ENCODE results near the gene PCED1B. TPM values are rescaled to one million over a fixed set of nuclear protein-coding genes. Genes with fewer than 3 reads are reported as not detected.

Gene PCED1B
- total RNA-seq, 1 donor from 2014 or later: 0.41 TPM

DNA sequence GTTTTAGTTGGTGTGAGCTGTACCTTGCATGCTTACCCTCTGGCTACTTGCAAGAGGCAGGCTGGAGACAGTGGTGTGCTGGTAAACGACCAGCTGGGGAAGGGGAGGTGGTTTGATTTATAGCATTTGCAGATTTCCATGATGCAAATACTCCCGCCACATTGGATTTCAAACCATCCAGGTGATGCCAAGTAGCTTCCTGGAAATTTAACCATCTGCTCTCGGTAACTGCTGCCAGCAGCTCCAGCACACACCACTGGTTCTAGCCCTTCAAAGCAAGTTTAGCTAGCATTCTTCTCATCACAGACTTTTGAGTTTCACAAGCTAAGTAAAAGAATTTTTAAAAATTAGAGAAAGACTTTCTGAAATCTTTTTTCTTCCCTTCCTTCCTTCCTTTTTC, 104.8 kb downstream of the PCED1B start:
- Mint-ChIP-seq H3K27ac (no peak overlapping the region), H3K9me3 (no peaks in the 10 kb centered on the region), H3K4me1 (ENCODE audit: unreplicated experiment) (no peaks in the 10 kb centered on the region), H3K36me3 (no peaks in the 10 kb centered on the region), H3K27me3 (no peaks in the 10 kb centered on the region), H3K4me3 (no peak overlapping the region)
- DNase-seq (ENCODE audit: extremely low spot score, unreplicated experiment): no peak
- TF ChIP-seq, protein P1, sequence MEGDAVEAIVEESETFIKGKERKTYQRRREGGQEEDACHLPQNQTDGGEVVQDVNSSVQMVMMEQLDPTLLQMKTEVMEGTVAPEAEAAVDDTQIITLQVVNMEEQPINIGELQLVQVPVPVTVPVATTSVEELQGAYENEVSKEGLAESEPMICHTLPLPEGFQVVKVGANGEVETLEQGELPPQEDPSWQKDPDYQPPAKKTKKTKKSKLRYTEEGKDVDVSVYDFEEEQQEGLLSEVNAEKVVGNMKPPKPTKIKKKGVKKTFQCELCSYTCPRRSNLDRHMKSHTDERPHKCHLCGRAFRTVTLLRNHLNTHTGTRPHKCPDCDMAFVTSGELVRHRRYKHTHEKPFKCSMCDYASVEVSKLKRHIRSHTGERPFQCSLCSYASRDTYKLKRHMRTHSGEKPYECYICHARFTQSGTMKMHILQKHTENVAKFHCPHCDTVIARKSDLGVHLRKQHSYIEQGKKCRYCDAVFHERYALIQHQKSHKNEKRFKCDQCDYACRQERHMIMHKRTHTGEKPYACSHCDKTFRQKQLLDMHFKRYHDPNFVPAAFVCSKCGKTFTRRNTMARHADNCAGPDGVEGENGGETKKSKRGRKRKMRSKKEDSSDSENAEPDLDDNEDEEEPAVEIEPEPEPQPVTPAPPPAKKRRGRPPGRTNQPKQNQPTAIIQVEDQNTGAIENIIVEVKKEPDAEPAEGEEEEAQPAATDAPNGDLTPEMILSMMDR (conservative IDR thresholded peaks at IDR 0.05): no peak

DNA sequence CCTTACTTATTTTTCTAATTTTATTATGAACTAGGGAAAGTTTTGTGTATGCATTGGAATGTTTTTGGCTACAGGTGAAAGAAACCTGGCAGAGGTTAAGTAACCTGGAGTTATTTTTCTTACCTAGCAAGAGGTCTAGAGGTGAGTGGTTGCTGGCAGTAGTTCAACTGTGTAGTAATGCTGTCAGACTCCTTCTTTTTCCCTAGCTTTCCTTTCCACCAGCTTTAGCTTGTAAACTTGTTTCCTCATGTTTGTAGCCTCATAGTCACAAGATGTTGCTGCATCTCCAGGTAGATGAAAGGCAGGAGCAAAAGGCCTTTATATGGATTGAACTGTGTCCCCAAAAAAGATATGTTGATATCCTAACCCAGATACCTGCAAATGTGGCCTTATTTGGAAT, 105.4 kb downstream of the PCED1B start:
- no peak overlapping the region for H3K4me3 Mint-ChIP-seq
- no peaks in the 10 kb centered on the region for H3K36me3 Mint-ChIP-seq
- no peak overlapping the region for H3K27ac Mint-ChIP-seq
- no peaks in the 10 kb centered on the region for H3K27me3 Mint-ChIP-seq
- TF ChIP-seq, protein P1 (conservative IDR thresholded peaks at IDR 0.05): no peak
- no peaks in the 10 kb centered on the region for H3K9me3 Mint-ChIP-seq
- H3K4me1 Mint-ChIP-seq (ENCODE audit: unreplicated experiment): peaks cover 3% of the 10 kb centered on the region
- DNase-seq (ENCODE audit: extremely low spot score, unreplicated experiment): no peak

DNA sequence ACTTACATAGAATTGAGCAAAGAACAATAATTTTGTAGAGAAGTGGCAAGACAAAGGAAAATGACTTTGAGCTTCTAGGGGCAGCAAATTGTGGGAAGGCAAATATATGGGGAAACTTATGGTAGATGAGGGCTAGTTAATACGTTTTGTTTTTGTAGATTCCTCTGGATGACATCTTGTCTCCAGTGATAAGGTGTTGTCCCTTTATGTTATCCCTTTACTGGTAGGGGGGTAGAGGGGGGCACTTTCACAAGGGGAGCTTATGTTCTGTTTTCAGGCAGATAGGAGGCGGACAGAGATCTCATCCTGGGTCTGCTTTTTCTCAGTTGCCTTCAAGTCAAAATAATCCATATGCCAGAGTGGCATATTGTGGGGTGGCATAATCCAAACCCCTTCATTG, 106.8 kb downstream of the PCED1B start:
- H3K9me3 Mint-ChIP-seq: no peaks in the 10 kb centered on the region
- H3K4me1 Mint-ChIP-seq (ENCODE audit: unreplicated experiment): peaks cover 17% of the 10 kb centered on the region
- no peak overlapping the region for H3K27ac Mint-ChIP-seq
- TF ChIP-seq, protein P1 (conservative IDR thresholded peaks at IDR 0.05): no peak
- DNase-seq (ENCODE audit: extremely low spot score, unreplicated experiment): no peak
- H3K4me3 Mint-ChIP-seq: no peak overlapping the region
- H3K27me3 Mint-ChIP-seq: no peaks in the 10 kb centered on the region
- H3K36me3 Mint-ChIP-seq: no peaks in the 10 kb centered on the region

DNA sequence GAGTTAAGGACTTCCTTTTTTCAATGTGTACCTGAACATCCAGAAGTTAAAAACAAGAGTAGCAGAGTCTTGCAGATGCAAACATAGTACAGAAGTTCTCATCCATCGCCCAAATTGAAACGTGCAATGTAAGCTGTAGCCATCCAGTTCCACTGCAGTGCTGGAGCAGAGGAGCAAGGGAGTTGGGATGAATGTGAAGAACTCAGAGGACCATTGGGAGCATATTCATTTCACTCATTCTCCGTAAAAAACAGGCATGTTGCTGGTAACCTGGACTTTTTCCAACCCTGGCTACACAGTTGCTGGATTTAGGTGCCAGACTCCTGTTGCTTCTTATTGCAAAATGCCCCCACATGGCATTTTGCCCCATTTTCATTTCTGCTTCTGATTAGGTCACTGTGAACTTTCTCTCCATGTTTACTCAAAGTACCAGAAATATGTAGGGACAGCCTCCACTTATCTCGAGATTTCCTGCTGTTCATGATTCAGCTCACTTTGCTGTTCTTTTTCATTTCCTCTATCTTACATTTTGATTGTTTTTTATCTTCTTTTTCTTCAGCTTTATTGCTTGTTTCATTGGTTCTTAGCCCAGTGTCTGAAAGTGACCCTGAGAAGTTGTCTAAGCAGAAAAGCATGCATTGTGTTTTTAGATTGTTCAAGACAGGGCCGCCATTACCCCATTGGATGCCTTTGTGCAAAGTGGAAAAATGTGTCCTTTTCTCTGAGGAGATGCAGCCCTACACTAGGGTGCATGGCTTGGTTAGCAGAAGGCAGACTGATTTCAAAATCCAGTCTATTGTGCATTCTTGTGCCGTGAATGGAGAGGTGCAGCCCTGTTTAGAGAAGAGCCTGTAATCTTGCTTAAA, 109.4 kb downstream of the PCED1B start:
- Mint-ChIP-seq H3K4me3 (no peak overlapping the region), H3K27ac (no peak overlapping the region), H3K27me3 (no peaks in the 10 kb centered on the region), H3K36me3 (no peaks in the 10 kb centered on the region), H3K4me1 (ENCODE audit: unreplicated experiment) (peaks cover 31% of the 10 kb centered on the region), H3K9me3 (no peaks in the 10 kb centered on the region)
- TF ChIP-seq, protein P1 (conservative IDR thresholded peaks at IDR 0.05): no peak
- no peak for DNase-seq (ENCODE audit: extremely low spot score, unreplicated experiment)

DNA sequence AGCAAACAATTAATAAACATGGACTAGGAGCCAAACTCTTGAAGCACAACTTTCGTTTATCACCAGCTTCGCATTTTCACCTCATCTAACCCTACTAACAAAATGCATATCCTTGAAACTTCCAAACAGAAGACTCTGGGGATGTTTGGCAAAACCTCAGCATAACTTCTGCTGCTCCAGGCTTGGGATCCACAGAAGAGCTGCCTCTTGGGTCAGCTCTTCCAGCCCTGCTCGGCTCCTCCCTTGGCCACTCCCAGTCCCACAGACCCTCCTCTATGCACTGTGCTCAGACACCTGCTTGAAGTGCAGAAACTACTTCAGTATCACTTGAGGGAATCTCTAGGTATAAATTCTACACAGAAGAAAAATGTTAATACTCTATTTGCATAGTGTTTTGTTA, 110.3 kb downstream of the PCED1B start:
- H3K27ac Mint-ChIP-seq: no peak overlapping the region

More for the DNA sequence above, 110.3 kb downstream of the PCED1B start:
- no peak overlapping the region for H3K4me3 Mint-ChIP-seq
- TF ChIP-seq, protein P1 (conservative IDR thresholded peaks at IDR 0.05): no peak
- H3K4me1 Mint-ChIP-seq (ENCODE audit: unreplicated experiment): peaks cover 34% of the 10 kb centered on the region
- H3K36me3 Mint-ChIP-seq: no peaks in the 10 kb centered on the region
- H3K9me3 Mint-ChIP-seq: no peaks in the 10 kb centered on the region
- H3K27me3 Mint-ChIP-seq: no peaks in the 10 kb centered on the region
- no peak for DNase-seq (ENCODE audit: extremely low spot score, unreplicated experiment)
